Measurements from ENCODE around the gene PGAP6.

DNA sequence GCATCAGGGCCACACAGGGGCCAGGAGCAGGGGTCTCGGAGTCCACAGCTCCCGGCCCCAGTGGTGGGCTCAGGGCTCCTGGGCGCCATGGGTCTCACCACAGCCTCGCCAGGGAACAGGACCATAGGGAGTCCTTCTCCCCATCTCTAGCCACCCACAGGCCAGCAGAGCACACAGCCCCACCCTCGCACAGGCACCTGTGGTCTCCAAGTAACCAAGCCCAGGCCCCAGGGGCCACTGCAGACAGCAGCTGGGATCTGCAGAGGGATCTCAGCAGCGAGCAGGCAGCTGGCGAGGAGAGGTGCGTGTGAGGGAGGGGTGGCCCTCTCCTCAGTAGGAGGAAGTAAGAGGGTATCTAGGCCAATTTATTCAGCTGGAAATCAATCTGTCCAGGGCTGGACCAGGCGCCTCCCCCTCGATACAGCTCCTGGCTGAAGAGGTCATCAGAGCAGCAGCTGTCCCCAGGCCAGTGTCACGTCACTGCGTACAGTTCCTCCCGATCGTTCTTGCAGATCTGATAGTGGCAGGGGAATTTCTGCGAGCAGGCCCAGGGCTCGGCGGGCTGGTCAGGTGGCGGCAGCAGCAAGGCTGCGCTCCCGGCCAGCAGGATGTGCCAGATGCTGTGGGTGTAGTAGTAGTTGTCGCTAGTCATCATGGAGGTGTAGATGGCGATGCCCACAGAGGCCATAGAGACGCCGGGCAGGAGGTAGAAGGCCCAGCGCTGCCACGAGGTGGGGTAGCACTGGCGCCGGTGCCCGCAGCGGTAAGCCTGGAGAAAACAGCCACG lies 10.1 kb downstream of the PGAP6 start:
- TF ChIP-seq CTCF (IDR thresholded peaks at IDR 0.05; ENCODE audit: borderline replicate concordance, extremely low read depth, low read length, poor library complexity, severe bottlenecking) (no peak), EZH2 (IDR thresholded peaks at IDR 0.05; ENCODE audit: borderline replicate concordance, low read depth, low read length, severe bottlenecking) (no peak)

Measured in DND-41 (cell line).